HG02623 (cell line): ENCODE measurements around the gene SNRK.
A peak's percentile ranks its signal among the peaks of the same experiment; 100 is the strongest.

Experiments used
- ATAC-seq: cut with Tn5 transposase; IDR thresholded peaks from one replicate; pipeline ENCODE4 v1.9.1; 2021; ENCODE audit warnings: moderate library complexity; ENCODE audit not compliant: unreplicated experiment

Gene SNRK

GRCh38 chr3:43266995-43267394, 19.3 kb upstream of the SNRK start:
- no peak for ATAC-seq

DNA sequence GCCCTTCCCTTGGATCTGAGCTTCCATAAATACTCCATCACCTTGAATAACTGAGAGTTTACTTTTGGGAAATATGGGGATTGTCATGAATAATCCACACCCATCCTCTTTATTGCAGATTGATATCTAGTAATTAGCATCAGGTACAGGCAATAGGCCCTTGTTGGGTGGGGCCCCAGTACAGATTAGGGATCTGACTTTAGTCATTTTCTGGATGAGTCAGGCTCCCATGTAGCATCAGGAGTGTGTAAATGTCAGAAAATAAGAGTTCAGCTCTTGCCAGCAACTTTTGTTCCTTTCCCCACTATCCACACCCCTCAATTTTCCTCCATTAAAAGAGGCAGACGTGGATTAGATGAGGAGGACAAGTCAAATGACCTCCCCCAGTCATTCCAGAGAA, 17.7 kb upstream of the SNRK start:
- ATAC-seq, result no peak

DNA sequence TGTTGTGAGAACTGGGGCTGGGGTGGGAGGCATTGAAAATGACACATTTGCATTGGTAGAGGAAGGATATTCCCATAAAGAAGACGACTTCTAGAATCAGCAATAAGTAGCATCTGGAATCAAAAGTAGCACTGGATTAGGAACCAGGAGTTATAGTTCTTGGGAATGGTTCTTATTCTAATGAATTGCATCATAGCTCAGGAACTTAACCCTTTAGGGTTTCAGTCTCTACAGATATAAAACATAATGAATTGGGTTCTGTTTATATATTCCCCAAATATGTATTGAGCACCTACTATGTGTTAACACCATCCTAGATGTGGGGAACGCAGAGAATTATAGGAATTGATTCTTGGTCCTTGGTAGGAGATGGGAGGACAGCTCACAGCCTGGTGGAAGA, 16.3 kb upstream of the SNRK start:
- ATAC-seq, result no peak

DNA sequence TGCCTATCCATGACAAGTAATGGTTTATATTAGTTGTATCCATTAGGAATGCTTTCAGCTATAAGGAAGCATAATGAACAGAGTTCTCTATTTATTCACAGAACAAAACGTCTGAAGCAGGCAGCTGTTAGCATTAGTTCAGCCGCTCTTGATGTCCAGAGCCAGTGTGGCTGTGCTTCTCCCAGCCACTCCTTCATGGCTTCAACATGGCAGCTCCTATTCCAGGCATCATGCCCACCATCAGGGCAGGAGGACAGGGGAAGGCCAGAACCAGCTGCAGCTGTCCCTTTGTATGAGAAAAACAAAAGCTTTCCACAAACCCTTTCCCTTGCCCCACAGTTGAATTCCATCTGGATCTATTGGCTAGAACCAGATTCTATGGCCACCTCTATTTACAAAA, 12.9 kb upstream of the SNRK start:
- ATAC-seq, result no peak

GRCh38 chr3:43279082-43279481, 7.3 kb upstream of the SNRK start:
- ATAC-seq, result no peak

DNA sequence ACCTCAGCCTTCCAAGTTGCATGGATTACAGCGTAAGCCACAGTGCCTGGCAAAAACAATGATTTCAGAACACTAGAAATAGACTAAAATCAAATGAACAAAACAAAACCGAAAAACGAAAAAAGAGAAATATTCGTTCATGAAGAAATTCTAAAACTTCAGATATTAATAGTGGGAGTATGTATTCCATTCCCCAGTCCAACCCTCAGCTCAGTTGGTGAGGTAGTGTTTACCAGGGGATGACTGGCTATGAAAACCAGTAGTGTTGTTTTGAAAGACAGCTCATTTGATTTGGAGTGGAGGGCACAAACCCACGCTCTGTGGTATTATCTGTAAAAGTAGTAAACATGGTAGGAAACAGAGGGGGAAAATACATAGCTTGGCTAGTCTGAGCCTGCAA, 6.8 kb upstream of the SNRK start:
- no peak for ATAC-seq

- no peak for ATAC-seq
Measured at GRCh38 chr3:43281020-43281419, 5.3 kb upstream of the SNRK start.

- ATAC-seq, result no peak
Measured at GRCh38 chr3:43284171-43284570, 2.2 kb upstream of the SNRK start.

DNA sequence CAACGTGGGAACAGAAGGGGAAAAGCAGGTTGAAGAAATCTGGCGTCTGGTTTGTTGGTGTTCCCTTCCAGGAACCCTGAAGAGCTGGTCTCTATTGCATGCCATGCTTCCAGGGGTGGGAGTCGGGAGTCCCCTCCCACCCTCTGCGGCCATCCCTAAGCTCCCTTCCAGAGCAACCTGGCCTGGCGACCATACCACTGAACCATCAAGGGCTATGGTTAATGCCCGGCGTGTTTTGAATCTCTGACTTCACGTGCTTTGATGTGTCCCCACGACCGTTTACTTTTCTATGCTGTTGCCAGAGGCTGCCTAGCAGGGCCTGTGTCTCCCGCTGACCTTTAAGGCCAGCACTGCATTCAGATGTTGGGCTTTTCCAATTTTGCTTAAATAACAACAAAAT, 696 bp upstream of the SNRK start:
- no peak for ATAC-seq

DNA sequence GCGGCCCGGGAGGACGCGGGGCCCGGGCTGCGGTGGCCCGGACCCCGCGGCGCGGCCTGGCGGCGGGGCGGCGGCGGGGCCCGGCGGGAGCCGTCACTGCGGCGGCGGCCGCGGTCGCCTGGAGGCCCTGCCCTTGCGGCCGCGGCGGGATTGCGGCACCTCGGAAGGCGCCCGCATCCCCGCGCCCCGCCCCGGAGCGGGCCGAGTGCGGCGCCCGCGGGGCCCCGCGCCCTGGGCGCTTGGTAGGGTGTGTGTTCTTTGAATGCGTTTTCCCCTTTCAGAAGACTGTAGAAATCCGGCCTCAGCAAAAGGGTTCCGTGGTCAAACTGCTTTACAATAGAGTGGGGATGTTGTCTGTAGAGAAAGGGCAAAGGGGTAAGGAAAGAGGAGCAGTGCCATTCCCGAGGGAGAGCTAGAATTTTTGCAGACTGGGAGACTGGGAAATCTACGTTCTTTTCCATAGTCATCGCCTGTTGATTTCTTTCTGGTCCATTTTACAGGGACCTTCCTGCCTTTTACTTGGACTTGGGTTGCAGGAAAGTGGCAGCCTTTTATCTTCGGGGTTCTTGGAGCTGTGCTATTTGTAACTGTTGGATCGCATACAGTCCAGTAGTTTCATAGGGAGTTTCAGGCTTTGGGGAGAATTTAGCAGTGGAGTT, 630 bp downstream of the SNRK start:
- peak; percentile 22 for ATAC-seq

DNA sequence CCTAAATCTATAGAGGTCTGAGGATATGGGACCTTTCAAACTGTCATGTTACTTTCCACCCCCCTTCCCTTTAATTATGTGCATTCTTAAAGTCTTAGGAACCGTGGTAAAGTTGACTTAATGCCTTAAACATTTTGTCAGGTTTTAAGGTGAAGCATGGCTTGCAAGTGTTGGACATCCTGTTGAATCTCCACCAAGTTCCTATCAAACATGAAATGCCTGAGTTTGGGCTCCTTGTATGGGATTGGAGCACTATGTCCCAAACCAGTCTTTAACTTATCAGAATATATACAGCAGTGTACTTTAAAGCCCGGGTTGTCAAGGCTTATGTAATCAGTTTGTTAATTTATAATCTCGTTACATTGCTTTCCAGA, 1.1 kb downstream of the SNRK start:
- ATAC-seq, result no peak

DNA sequence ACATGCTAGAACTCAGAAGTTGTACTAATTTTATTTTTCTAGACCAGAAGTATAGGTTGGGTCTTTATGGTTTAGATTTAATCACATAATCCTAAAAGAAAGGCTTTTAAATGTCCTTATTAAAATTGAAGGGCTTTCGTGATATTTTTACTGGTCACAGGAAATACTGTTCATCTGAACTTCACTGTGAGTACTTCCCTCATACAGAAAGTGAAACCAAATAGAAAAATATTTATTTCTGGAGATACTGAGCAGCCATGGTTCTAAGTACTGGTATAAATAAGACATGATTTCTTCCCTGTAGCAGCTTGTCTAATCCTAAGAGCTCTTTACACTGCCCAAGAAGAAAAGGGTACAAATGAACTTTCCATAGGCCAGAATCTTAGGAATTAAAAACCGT, 2.0 kb downstream of the SNRK start:
- peak; percentile 33 for ATAC-seq

DNA sequence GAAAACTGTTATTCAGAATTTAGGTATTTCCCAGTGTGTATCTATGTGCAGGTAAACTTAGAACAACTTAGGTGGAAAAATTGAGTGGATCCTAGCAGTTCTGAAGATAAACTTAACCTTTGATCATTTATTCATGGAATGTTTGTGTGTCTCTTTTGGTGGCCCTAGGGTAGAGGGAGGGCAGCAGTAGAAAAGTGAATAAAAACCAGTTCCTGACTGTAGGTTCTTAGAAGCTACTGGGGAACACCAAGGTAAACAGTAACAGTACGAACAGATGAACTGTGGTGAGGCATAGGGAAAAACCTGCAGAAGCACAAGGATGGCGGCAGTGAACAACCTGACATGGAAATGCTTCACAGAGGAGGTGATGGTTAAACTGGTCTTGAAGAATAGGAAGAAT, 2.5 kb downstream of the SNRK start:
- ATAC-seq, result no peak

- no peak for ATAC-seq
Measured at GRCh38 chr3:43289401-43289800, 3.1 kb downstream of the SNRK start.

- no peak for ATAC-seq
Measured at GRCh38 chr3:43289841-43290470, 3.6 kb downstream of the SNRK start.

GRCh38 chr3:43290956-43291355, 4.6 kb downstream of the SNRK start:
- no peak for ATAC-seq

GRCh38 chr3:43291546-43291945, 5.2 kb downstream of the SNRK start:
- ATAC-seq, result no peak

DNA sequence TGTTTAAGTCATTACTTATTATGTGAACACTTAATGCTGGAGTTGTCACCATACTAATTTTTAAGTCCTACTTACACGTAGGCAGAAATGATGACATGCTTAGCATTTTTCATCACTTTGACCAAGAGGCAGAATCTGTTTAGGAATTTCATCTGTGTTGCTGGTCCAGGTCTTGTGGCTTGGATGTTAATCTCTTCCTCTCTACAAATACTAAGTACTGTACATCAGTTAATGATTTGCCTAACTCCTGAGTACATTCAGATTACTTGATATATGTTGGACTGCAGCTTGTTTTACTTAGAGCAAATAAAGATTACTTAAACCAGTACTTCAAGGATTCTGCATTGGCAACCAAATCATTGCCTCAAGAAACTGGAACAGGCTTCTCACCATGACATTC, 8.6 kb downstream of the SNRK start:
- ATAC-seq, result no peak

DNA sequence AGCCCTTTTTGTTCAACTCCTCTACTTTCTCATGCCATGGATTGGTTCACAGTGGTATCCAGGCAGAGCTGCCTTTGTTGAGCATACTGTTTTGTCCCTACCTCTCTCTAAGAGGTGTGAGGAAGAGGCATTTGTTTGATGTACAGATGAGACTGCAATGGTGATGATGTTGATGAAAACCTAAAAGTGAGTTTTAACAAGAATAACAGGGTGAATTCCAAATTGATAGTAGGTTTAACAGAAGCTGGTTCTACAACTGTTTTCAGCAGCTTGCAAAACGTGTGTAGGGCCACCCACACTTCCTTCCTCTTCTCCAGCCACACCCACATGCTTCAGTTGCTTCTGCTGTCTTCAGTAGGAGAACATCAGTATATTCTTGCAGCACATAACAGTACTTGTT, 10.2 kb downstream of the SNRK start:
- peak; percentile 85 for ATAC-seq

DNA sequence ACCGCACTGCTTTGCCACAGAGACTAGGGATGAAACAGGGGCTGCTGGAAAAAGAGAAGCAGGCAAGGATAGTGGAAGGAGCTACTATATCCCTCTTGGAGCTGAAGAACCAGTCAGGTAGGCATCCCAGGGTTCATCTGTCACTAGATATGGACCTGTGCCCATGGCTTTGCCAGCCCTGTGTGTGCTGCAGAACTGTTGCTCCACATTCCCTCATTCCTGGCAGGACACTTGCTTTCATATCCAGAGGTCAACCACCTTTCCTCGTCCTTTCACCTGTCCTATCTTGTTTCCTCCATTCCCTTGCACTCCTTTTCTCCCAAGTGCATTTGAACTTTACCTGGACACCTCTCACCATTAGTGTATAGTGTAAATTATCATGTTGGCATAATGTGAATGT, 12.0 kb downstream of the SNRK start:
- ATAC-seq, result no peak

DNA sequence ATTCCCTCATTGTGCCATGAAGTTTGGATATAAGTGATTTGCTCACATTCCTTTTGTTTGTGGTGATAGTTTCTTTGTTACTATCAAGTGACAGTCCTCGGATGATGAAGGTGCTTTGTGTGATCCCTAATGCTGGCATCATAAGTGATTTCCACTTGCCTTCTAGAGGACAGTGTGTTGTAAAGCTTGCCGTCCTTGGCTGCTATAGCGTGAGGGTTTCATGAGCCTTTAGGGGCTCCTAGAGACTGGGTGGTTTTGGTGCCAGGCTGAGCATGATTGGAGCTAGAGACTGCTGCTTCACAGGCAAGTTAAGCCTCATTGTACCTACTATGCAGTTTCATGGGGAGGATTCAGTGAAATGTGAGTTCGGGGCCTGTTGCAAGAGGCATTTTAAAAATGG, 12.4 kb downstream of the SNRK start:
- no peak for ATAC-seq

- ATAC-seq, result no peak
Measured at GRCh38 chr3:43302116-43302880, 16.0 kb downstream of the SNRK start.
